A549 treated with GW870086 at 1 μM for 4 hours (cell line): ENCODE measurements around the gene SNX32. TPM values are rescaled to one million over a fixed set of nuclear protein-coding genes. Genes with fewer than 3 reads are reported as not detected.

Experiments
- total RNA-seq: library from RNA; stranded (reverse); fragments of 200-300 nt; extraction: Qiagen RNA extraction; gene quantifications from 5 replicates; pipeline ENCODE4 v1.2.3, GENCODE V29; 2022; ENCODE audit warnings: low read depth

Gene SNX32
- 0.05 to 0.08 TPM (median 0.07 TPM) in 3 of 5 replicates, not detected in the others for total RNA-seq

GRCh38 chr11:65833297-65834030 is at the start of gene SNX32:
SNX32 (plus strand) TSS chr11:65833963; CDS start chr11:65834066, 103 bp downstream.

DNA sequence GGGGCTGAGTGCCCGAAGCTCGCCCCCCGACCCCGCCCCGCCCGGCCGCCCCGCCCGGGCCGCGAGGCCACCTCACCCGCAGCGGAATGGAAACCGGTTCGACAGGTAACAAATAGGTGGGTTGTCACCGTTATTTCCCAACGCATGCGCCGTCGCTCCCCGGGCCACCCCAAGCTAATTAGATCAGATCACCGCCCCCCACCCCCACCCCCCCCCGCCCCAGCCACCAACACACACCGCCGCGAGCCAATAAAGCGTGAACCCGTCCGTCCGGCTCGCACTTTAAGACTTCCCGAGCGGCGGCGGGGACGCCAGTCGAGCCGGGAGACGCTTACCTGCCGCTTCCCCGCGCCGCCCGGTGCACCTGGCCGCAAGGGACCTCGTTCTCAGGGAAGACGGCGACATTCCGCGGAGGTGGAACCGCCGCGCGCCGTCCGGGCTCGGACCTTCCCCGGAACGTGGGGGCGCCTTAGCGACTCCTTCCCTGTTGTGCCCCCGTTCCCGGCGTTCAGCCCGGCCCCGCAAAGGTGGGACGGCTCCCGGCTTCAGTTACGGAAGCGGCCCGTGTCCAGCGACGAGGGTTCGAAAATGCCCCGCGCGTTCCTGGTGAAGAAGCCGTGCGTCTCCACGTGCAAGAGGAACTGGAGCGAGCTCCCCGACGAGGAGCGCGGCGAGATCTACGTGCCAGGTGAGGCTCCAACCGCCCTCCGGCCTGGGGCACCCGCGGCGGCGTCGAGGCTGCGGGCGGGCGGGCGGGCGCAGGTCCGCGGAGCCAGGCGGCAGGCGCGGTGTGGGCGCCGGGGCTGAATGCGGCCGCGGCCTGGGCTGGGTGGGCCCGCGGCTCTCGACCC is 46.8 kb upstream of the SNX32 start, which contains the start of gene OVOL1:
Gene OVOL1 (plus strand): TSS at position 278 of the 851 bp plus-strand sequence. CDS start 311 bp downstream, at position 589.

DNA sequence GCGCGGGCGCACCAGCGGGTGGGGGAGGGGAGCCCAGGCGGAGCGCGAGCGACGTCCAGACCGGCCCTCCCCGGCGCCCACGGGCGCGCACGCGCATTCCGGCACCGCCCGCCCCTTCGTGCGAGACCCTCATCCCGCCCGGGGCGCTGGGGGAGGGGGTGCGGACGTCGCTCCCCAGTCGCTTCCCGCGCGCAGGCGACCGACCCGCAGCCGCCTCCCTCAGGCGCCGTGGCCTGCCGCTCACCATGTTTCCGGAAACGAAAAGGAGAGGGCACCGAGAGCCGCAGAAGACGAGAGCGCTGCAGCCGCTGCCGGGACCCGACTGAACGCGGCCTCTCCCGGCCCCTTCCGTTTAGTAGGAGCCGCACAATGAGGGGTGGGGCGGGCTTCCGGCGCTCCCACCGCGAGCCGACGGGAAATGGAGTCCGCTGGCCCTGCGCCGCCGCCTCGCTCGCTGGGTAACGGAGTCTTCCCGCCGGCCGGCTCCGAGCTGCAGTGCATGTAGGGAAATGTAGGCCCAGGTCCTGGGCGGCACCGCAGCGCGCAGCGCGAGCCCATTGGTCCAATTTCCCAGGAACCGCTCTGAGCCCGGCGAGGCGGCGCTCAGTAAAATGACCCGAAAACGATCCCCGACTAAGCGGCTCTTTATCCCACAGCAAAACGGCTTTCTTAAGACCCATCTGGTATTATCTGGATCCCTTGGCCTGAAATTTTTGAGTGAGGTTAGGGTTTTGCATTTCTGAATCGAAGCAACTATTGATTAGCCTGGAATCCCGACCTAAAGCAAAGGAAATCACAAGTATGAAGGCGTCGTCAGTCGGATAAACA is 24.3 kb downstream of the SNX32 start, which contains the start of gene CFL1:
Gene CFL1 (minus strand): TSS at position 328 of the 828 bp plus-strand sequence. CDS start 81 bp downstream, at position 247.

GRCh38 chr11:65860278-65861164 is 26.8 kb downstream of the SNX32 start, which contains the start of gene MUS81:
MUS81 (plus strand) TSS chr11:65860433; CDS start chr11:65860754, 321 bp downstream.

DNA sequence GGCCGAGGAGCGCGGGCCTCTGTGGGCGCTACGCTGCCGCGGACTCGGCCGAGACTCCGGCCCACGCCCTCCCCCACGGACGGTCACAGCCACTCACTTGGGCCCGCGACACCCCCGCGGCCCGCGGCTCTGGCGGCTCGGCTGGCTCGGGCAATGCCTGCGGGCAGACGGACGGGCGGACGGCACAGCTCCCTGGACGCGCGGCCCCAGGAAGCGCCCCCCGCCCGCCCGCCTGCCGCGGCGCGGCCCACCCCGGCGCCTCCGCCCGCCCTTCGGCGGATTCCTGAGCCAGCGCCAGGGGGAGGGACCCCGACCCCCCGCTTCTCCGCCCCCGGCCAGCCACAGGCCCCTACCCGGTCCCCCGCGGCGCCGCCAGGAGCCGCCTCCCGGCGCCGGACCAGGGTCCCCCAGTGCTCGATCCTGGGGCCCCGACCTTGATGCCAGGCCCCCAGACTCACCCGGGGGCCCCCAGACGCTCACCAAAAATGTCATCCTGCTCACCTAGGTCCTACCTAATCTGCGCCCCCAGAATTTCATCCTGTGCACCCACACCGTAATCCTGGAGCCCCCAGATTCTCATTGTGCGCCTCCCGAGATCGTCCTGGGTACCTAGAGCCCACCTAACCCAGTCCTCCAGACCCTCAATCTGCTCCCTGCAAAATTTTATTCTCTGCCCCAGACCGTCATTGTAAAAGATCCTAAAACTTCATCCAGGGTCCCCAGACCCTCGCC is 39.0 kb downstream of the SNX32 start, which contains the start of gene EFEMP2:
Gene EFEMP2 (minus strand): TSS at position 215 of the 732 bp plus-strand sequence. CDS start 446 bp downstream, outside the sequence.

DNA sequence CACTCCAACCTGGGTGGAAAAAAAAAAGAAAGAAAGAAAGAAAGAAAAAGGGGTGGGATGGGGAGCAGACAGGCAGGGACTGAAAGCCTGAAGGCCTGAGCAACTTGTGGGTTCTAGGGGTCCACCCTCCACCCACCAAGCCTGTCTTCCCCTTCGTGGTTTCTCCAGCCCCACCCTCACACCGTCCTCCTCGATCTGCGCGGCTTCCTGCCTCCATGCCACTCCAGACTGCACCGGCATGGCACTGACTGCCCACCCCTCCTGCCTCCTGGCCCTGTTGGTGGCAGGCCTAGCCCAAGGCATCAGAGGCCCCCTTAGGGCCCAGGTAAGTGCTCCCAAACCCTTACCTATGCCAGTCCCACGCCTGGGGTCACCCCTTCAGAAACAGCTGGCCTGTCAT is 45.9 kb downstream of the SNX32 start, which contains the start of gene CTSW:
Gene CTSW (plus strand): TSS at position 221 of the 400 bp plus-strand sequence. CDS start 18 bp downstream, at position 239.

DNA sequence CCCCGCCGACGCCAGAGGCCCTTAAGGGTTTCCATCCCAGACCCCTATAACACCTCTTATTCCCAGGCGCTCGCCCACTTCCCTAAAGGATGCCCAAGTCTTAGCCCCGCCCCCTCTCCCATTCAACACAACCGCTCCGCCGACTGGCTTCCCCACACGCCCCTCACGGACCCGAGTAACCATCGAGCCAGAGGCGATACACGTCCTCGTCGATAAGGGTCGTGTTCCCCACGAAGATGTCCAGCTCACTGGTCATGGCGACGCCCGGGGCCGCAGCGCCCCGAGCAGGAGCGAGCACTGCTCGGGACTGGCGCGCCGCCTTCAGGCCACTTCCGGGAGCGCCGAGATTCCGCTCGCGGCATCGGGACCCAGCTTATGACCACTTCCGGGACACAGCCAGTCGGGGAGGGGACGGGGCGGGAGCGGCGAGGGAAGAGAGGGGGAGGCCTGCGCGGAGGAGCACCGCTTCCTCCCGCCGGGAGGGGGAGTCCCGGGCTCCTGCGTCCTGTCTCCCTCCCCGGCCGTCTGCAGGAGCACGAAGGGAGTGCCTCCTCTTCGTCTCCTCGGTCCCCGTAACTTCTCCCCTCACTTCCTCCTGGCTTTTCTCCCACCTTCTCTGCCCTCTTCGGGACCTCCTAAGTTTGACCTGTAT is 54.5 kb downstream of the SNX32 start, which contains the start of gene FIBP:
Gene FIBP (minus strand): TSS at position 309 of the 652 bp plus-strand sequence. CDS start 53 bp downstream, at position 256.

GRCh38 chr11:65890324-65891218 is 56.8 kb downstream of the SNX32 start, which contains the start of gene CCDC85B:
CCDC85B (plus strand) TSS chr11:65890673; CDS start chr11:65890784, 111 bp downstream.

DNA sequence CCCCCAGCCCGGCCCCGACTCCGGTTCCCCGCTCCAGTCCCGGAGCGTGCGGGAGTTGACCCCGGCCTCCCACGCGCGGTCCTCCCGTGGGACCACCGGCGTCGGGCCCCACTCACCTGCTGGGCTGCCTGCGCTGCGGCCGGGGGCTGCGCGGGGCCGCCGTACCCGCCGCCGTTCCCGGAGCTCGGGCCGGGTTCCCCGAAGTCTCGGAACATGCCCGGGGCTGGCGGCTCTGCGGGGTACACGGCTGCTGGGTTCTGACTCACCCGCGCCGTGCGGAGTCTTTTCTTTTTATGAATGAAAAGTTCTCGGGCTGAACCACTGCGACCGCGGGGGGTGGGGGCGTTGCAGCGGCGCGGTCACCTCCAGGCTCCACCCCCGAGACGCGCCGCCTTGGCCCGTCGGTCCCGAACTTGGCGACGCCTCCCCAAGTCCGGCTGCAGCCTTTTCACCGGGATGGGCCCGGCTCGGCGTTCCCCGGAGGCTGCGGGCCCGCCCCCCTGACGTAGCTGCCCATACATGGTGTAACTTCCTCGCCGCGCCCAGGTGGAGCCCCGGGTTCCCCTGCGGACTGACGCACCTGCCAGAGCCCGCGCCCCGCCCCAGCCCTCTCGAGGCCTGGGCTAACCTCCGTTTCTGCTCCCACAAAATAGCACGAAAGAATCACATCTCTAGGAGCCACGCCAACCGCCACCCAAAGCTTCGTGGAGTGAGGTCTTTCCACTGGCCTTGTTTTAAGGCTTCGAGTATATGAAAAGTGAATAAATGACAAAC is 66.5 kb downstream of the SNX32 start, which contains the start of gene FOSL1:
Gene FOSL1 (minus strand): TSS at position 264 of the 774 bp plus-strand sequence. CDS start 49 bp downstream, at position 215.

Other genes with a start within 250 kb of the SNX32 start
- gene KCNK7, start 238.2 kb upstream of the SNX32 start, total RNA-seq = 0.29 to 0.82 TPM (median 0.41 TPM) in 5 replicates
- 38.9 to 53.5 TPM (median 48.3 TPM) in 5 replicates for gene MAP3K11, start 219.7 kb upstream of the SNX32 start, total RNA-seq
- gene PCNX3, start 218.2 kb upstream of the SNX32 start, total RNA-seq = 26.1 to 36.6 TPM (median 36.0 TPM) in 5 replicates
- 12.7 to 19.1 TPM (median 17.6 TPM) in 5 replicates for gene SIPA1, start 195.9 kb upstream of the SNX32 start, total RNA-seq
- 62.9 to 74.7 TPM (median 72.1 TPM) in 5 replicates for gene RELA, start 171.0 kb upstream of the SNX32 start, total RNA-seq
- gene KAT5, start 121.7 kb upstream of the SNX32 start, total RNA-seq = 40.6 to 53.9 TPM (median 50.3 TPM) in 5 replicates
- 39.2 to 49.6 TPM (median 47.9 TPM) in 5 replicates for gene RNASEH2C, start 113.2 kb upstream of the SNX32 start, total RNA-seq
- 8.5 to 12.1 TPM (median 10.7 TPM) in 5 replicates for gene AP5B1, start 53.0 kb upstream of the SNX32 start, total RNA-seq
- 0.05 to 0.09 TPM (median 0.08 TPM) in 3 of 5 replicates, not detected in the others for gene OVOL1, start 46.9 kb upstream of the SNX32 start, total RNA-seq
- 1,820 to 2,323 TPM (median 2,200 TPM) in 5 replicates for gene CFL1, start 24.2 kb downstream of the SNX32 start, total RNA-seq
- gene MUS81, start 26.5 kb downstream of the SNX32 start, total RNA-seq = 20.1 to 33.6 TPM (median 29.6 TPM) in 5 replicates
- gene EFEMP2, start 38.8 kb downstream of the SNX32 start, total RNA-seq = 0.64 to 1.2 TPM (median 1.1 TPM) in 5 replicates
- gene CTSW, start 45.9 kb downstream of the SNX32 start, total RNA-seq = 0.09 to 0.10 TPM in 2 of 5 replicates, not detected in the others
- gene FIBP, start 54.5 kb downstream of the SNX32 start, total RNA-seq = 73.7 to 85.9 TPM (median 84.2 TPM) in 5 replicates
- gene CCDC85B, start 56.7 kb downstream of the SNX32 start, total RNA-seq = 30.0 to 43.4 TPM (median 41.9 TPM) in 5 replicates
- gene FOSL1, start 66.4 kb downstream of the SNX32 start, total RNA-seq = 125 to 190 TPM (median 143 TPM) in 5 replicates
- 32.7 to 44.7 TPM (median 43.0 TPM) in 5 replicates for gene C11orf68, start 85.1 kb downstream of the SNX32 start, total RNA-seq
- gene DRAP1, start 85.5 kb downstream of the SNX32 start, total RNA-seq = 183 to 254 TPM (median 197 TPM) in 5 replicates
- gene TSGA10IP, start 111.5 kb downstream of the SNX32 start, total RNA-seq = not detected in 5 replicates
- 47.0 to 61.7 TPM (median 60.4 TPM) in 5 replicates for gene SART1, start 127.8 kb downstream of the SNX32 start, total RNA-seq
- 37.7 to 47.7 TPM (median 40.1 TPM) in 5 replicates for gene EIF1AD, start 168.2 kb downstream of the SNX32 start, total RNA-seq
- gene BANF1, start 168.5 kb downstream of the SNX32 start, total RNA-seq = 358 to 512 TPM (median 465 TPM) in 5 replicates
- not detected in 5 replicates for gene CST6, start 178.0 kb downstream of the SNX32 start, total RNA-seq
- gene CATSPER1, start 192.5 kb downstream of the SNX32 start, total RNA-seq = 0.89 to 1.8 TPM (median 1.5 TPM) in 5 replicates
- not detected in 5 replicates for gene GAL3ST3, start 215.2 kb downstream of the SNX32 start, total RNA-seq
- gene SF3B2, start 218.4 kb downstream of the SNX32 start, total RNA-seq = 167 to 176 TPM (median 170 TPM) in 5 replicates
- gene PACS1, start 236.3 kb downstream of the SNX32 start, total RNA-seq = 55.6 to 82.5 TPM (median 76.9 TPM) in 5 replicates